Lower leg skin (tissue), 4 donors: ENCODE measurements around the gene SRP54. TPM values are rescaled to one million over a fixed set of nuclear protein-coding genes. Genes with fewer than 3 reads are reported as not detected.

Source experiments
- DNase-seq, 2 donors: peaks; one replicate each; pipeline ENCODE4 v3.0.0-alpha.2; 2019; ENCODE audit warnings: low spot score in 2 of 2
- H3K4me3 ChIP-seq: fragments of 200-600 bp; sonication (generic); 2 replicates; pipeline ENCODE4 v1.5.1; 2017; ENCODE audit warnings: mild to moderate bottlenecking, low read depth; ENCODE audit not compliant: poor library complexity, severe bottlenecking
- POLR2A ChIP-seq, 2 donors: fragments of 450-650 bp; IDR thresholded peaks; one replicate each; pipeline ENCODE4 v1.6.1; 2016 to 2017; ENCODE audit warnings: antibody characterized with exemption in 2 of 2, mild to moderate bottlenecking in 1 of 2, moderate library complexity in 1 of 2
- WGBS, 2 donors: methylation state at CpG; one replicate each; pipeline ENCODE4 v1.1.5; 2018; 5-methylcytosine and 5-hydroxymethylcytosine counted together
- intact Hi-C: fragments of 100-400 bp; cut with DNase I; formaldehyde crosslinking; loops from one replicate; pipeline ENCODE4 v1.15.0; 2023; ENCODE audit warnings: low total_unique reads
- total RNA-seq, 4 donors: library from RNA; depleted of rRNA; stranded (reverse); fragments of >200 nt; gene quantifications; one replicate each; pipeline ENCODE4 v1.1.0, GENCODE V29; 2016
- TF ChIP-seq, protein P1 (sequence below), 3 donors: fragments of 450-650 bp; IDR thresholded peaks; one replicate each; pipeline ENCODE4 v1.5.1; 2016; ENCODE audit warnings: antibody characterized with exemption in 3 of 3, mild to moderate bottlenecking in 3 of 3, moderate library complexity in 2 of 3

The SRP54 gene
- total RNA-seq, 4 donors from 2014 or later = 36.1 to 51.8 (median 38.6) TPM

DNA sequence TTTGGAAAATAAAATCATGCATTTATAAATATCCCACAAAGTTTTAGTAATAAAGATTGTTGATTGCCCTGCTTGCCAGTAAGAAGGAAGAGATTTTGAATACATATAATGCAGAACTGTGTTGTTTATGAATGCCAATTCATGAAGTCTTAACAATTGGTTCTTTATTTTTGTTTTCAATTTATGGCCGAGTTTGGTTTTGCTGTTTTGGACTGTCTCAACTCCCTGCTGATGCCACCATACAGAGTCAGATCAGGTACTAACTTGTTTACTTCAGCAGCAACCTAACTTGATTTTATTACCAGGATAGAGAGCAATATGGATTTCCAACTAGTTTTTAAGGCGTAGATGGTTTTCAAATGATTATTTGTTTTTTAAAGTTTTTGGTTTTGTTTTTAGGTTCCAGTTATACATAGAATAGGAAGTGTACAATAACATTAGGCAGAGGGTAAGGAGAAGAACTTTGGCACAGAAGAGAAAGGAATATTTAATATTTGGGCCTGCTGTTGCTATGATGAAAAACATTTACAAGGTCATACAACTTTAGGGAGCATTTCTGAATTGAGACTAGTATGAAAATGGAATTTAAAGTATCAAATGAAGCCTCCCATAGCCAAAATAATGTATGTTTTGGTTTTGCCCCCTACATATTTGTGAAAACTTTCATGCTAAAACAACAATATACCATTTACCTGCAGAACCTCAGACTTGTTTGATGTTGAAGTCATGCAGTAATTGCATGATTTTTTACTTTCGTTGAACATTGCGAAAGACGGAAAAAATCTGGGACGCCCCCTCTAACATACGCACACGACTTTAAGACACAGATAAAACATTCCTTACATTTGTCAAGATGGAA, 62.4 kb downstream of the SRP54 start:
- intact Hi-C loops = no loop called here
- DNase-seq = no peak
- WGBS, 2 donors = 15 to 17% methylated on average over 8 of the region's 8 CpGs
- no peak overlapping the region for H3K4me3 ChIP-seq
- TF ChIP-seq, protein P1, sequence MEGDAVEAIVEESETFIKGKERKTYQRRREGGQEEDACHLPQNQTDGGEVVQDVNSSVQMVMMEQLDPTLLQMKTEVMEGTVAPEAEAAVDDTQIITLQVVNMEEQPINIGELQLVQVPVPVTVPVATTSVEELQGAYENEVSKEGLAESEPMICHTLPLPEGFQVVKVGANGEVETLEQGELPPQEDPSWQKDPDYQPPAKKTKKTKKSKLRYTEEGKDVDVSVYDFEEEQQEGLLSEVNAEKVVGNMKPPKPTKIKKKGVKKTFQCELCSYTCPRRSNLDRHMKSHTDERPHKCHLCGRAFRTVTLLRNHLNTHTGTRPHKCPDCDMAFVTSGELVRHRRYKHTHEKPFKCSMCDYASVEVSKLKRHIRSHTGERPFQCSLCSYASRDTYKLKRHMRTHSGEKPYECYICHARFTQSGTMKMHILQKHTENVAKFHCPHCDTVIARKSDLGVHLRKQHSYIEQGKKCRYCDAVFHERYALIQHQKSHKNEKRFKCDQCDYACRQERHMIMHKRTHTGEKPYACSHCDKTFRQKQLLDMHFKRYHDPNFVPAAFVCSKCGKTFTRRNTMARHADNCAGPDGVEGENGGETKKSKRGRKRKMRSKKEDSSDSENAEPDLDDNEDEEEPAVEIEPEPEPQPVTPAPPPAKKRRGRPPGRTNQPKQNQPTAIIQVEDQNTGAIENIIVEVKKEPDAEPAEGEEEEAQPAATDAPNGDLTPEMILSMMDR (IDR thresholded peaks at IDR 0.05) = no peak
- no peak for TF ChIP-seq POLR2A (IDR thresholded peaks at IDR 0.05)

DNA sequence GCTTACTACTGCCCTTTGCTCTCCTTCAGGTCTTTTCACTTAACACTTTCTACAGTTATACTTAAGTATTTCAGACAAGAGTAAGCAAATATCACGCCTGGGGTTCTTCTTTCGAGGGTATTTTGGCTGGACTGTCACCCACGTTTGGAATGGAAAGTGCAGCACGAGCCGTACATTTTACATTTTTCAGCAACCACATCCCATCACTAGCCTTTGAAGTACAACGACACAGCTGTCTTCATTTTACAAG, 62.9 kb downstream of the SRP54 start:
- 0% methylated on average over 6 of the region's 6 CpGs for WGBS, 2 donors
- TF ChIP-seq, protein P1 (IDR thresholded peaks at IDR 0.05) = no peak
- no peak for TF ChIP-seq POLR2A (IDR thresholded peaks at IDR 0.05)

DNA sequence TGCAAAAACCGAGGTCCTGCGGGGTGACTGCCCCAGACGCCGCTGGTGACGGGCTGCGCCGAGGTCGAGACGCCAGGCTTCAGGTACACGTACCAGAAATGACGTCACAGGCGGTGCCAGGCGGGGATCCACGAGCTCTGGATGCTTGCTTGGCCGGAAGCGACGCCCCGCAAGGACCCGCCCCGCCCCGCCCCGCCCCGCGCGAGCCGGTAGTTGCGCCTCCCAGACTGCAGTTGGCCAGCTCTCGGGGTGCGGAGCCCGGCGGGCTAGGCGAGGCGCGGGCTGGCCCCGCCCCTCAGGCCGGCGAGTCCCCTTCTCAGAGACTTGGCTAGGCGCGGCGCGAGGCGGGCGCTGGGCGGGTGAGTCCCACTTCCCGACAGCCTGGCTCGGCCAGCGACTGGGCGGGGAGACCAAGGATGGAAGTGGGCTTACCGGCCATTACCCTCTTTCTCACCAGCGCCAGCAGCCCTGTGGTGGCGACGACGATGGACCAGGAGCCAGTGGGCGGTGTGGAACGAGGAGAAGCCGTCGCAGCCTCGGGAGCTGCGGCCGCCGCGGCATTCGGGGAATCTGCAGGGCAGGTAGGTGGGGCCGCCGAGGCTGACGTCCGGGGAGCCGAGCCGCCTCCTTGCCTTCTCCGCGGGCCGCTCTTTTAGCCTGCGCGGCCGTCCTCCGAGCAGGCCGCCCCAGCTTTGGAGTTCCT, 63.4 kb downstream of the SRP54 start, which contains the start of gene FAM177A1:
FAM177A1 (plus strand) TSS at position 225 of the 703 bp plus-strand sequence; CDS start at position 417, 192 bp downstream.
- TF ChIP-seq POLR2A (IDR thresholded peaks at IDR 0.05) = no peak
- TF ChIP-seq, protein P1 (IDR thresholded peaks at IDR 0.05) = peak in 1 of 3 donors; percentile 27
- intact Hi-C loops = no loop called here
- WGBS, 2 donors = 0% methylated on average over 26 to 30 of the region's 77 CpGs
- peak within 1 kb of the TSS; percentile 77 for H3K4me3 ChIP-seq
- peak; percentile 97 to 100 for DNase-seq

More for the DNA sequence above, 62.9 kb downstream of the SRP54 start:
- H3K4me3 ChIP-seq = no peak overlapping the region
- no peak for DNase-seq
- intact Hi-C loops = no loop called here

DNA sequence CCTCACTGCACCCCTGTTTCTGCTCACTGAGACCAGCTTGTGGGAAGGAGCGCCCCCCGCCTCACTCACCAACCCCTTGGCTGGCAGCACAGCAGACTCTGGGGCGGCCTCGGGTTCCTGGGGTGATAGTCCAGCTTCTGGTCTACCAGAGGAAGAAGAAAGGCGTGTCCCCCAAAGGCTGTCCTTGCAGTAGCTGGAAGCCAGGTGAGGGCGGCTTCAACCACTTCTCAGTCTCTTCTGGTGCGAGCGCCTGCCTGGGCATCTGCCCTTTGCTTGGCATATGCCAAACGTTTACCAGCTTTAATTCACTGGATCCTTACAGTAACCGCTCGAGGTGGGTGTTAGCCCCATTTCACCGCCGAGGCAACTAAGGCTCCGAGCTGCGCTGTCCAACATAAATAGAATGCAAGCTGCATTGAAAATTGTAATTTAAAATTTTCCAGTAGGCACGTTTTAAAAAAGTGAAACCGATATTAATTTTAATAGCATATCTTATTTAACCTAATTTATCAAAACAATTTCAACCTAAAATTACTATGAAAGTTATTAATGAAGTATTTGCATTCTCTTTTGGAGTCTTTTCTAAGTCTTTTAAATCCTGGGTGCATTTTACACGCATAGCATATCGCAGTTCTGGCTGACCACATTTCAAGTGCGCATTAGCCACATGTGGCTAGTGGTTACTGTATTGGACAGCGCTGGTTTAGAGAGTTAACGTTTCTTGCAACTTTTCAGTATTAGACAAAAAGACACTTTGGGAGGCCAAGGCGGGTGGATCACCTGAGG, 64.2 kb downstream of the SRP54 start:
- peak overlapping the region; percentile 77 for H3K4me3 ChIP-seq
- TF ChIP-seq, protein P1 (IDR thresholded peaks at IDR 0.05) = no peak
- no peak for TF ChIP-seq POLR2A (IDR thresholded peaks at IDR 0.05)
- intact Hi-C loops = no loop called here
- WGBS, 2 donors = 22 to 25% methylated on average over 23 of the region's 23 CpGs
- peak; percentile 54 to 89 for DNase-seq

DNA sequence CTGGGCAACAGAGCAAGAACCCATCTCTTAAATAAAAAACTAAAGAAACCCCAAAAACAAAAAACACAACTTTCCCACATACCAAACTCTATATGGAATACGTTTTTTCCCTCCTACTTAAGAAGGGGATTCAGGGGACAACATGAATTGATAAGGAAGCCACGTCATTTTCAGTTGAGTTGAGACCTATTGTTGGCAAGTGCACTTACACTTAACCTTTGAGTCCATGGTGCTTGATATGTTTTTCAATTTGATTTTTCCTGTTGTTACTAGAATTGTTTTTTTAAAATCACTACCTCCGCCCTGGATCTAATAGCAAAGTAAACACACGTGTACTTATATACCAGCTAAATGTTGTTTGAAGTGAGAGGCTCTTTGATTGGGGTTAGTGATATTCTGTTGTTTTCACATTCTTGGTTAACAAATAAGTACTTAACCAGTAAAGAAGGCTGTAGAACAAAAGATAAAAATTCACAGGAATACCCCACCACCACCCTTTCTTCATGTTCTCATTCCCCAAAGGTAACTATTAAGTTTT, 65.3 kb downstream of the SRP54 start:
- H3K4me3 ChIP-seq = no peak overlapping the region
- no peak for TF ChIP-seq POLR2A (IDR thresholded peaks at IDR 0.05)
- TF ChIP-seq, protein P1 (IDR thresholded peaks at IDR 0.05) = no peak
- DNase-seq = no peak
- 73 to 82% methylated on average over 4 of the region's 4 CpGs for WGBS, 2 donors
- intact Hi-C loops = no loop called here
